Hepatocyte (in vitro differentiated cells): Measurements from ENCODE around the gene RHOT1. TPM values are rescaled to one million over a fixed set of nuclear protein-coding genes. Genes with fewer than 3 reads are reported as not detected.

Experiments
- DNase-seq: peaks from one replicate; pipeline ENCODE4 v3.0.0-alpha.2; 2016; ENCODE audit warnings: low spot score
- H2AFZ ChIP-seq: fragments of 200-600 bp; sonication (generic); 2 replicates; pipeline ENCODE4 v1.6.0; 2016; ENCODE audit warnings: antibody characterized with exemption, mild to moderate bottlenecking
- H3K27ac ChIP-seq: fragments of 200-600 bp; sonication (generic); 2 replicates; pipeline ENCODE4 v1.5.1; 2016; ENCODE audit warnings: mild to moderate bottlenecking
- H3K27me3 ChIP-seq: fragments of 200-600 bp; sonication (generic); 2 replicates; pipeline ENCODE4 v1.6.1; 2016
- H3K36me3 ChIP-seq: fragments of 200-600 bp; sonication (generic); replicated peaks from 2 replicates; pipeline ENCODE4 v1.5.1; 2016; ENCODE audit warnings: low read depth; ENCODE audit not compliant: insufficient read depth
- H3K4me1 ChIP-seq: fragments of 200-600 bp; sonication (generic); 2 replicates; pipeline ENCODE4 v1.5.1; 2016; ENCODE audit warnings: mild to moderate bottlenecking, moderate library complexity; ENCODE audit not compliant: insufficient read depth
- H3K4me2 ChIP-seq: fragments of 200-600 bp; sonication (generic); 2 replicates; pipeline ENCODE4 v1.6.0; 2016
- H3K4me3 ChIP-seq: fragments of 200-600 bp; sonication (generic); 2 replicates; pipeline ENCODE4 v1.5.1; 2016; ENCODE audit warnings: mild to moderate bottlenecking
- H3K79me2 ChIP-seq: fragments of 200-600 bp; sonication (generic); 2 replicates; pipeline ENCODE4 v1.6.0; 2017; ENCODE audit warnings: mild to moderate bottlenecking
- H3K9me2 ChIP-seq: fragments of 200-600 bp; sonication (generic); replicated peaks from 2 replicates; pipeline ENCODE4 v1.6.0; 2017; ENCODE audit warnings: mild to moderate bottlenecking; ENCODE audit not compliant: insufficient read depth
- H3K9me3 ChIP-seq: fragments of 200-600 bp; sonication (generic); 2 replicates; pipeline ENCODE4 v1.5.1; 2016; ENCODE audit warnings: low read depth, mild to moderate bottlenecking
- H4K20me1 ChIP-seq: fragments of 200-600 bp; sonication (generic); 2 replicates; pipeline ENCODE4 v1.6.0; 2016; ENCODE audit warnings: mild to moderate bottlenecking; ENCODE audit not compliant: insufficient read depth, poor library complexity, severe bottlenecking
- EZH2 ChIP-seq: fragments of 200-600 bp; sonication (generic); IDR thresholded peaks from 2 replicates; pipeline ENCODE4 v1.6.1; 2016; ENCODE audit warnings: antibody characterized with exemption, mild to moderate bottlenecking, borderline replicate concordance
- EZH2phosphoT487 ChIP-seq: fragments of 200-600 bp; sonication (generic); IDR thresholded peaks from one replicate; pipeline ENCODE4 v1.6.1; 2018; ENCODE audit warnings: antibody characterized with exemption, mild to moderate bottlenecking, low read depth, moderate library complexity; ENCODE audit not compliant: unreplicated experiment, severe bottlenecking
- WGBS: methylation state at CpG from one replicate; pipeline ENCODE4 v1.1.6; 2016; ENCODE audit warnings: low lambda C conversion rate; ENCODE audit errors: missing lambda C conversion rate; 5-methylcytosine and 5-hydroxymethylcytosine counted together
- polyA plus RNA-seq: library from polyadenylated mRNA; unstranded; fragments of >200 nt; fragmentation: Nextera tagmentation; extraction: Ambion mirVana; gene quantifications from 2 replicates; pipeline ENCODE4 v1.2.1, GENCODE V29; 2016
- total RNA-seq: library from RNA; depleted of rRNA; stranded (reverse); fragments of >200 nt; gene quantifications from 2 replicates; pipeline ENCODE4 v1.2.3, GENCODE V29; 2014
- TF ChIP-seq, protein P1 (sequence below): fragments of 200-600 bp; sonication (generic); IDR thresholded peaks from 2 replicates; pipeline ENCODE4 v1.5.1; 2016; ENCODE audit warnings: antibody characterized with exemption, mild to moderate bottlenecking; ENCODE audit not compliant: poor library complexity

The RHOT1 gene
- total and polyA plus RNA-seq, 2 experiments from 2014 or later: 22.6 to 38.4 TPM

DNA sequence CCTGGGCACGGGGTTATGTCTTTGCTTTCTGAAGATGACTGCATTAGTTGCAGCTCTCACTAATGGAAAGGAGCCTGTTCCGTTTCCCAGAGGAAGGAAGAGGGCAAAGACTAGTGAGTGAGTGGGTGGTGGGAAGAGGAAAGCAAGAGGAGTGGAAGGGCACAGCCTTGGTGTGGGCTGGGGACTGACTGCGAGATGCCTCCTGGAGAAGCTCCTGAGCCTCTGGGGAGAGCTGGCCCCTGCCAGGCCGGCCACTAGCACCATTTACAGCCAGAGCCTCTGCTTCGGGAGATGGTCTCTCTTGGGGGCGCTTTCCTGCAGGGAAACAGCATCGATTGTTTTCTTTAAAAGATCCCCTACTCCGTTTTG, 122.5 kb downstream of the RHOT1 start:
- H3K36me3 ChIP-seq: no peaks in the 10 kb centered on the region
- H3K4me1 ChIP-seq: peaks cover 8% of the 10 kb centered on the region
- H3K79me2 ChIP-seq: no peaks in the 10 kb centered on the region
- no peaks in the 10 kb centered on the region for H3K9me2 ChIP-seq
- DNase-seq: no peak
- H2AFZ ChIP-seq: no peak overlapping the region
- H3K4me2 ChIP-seq: peak overlapping the region; percentile 77
- H3K27me3 ChIP-seq: peaks cover 79% of the 10 kb centered on the region
- H3K9me3 ChIP-seq: no peaks in the 10 kb centered on the region
- TF ChIP-seq EZH2 (no peak), EZH2phosphoT487 (no peak)
- TF ChIP-seq, protein P1, sequence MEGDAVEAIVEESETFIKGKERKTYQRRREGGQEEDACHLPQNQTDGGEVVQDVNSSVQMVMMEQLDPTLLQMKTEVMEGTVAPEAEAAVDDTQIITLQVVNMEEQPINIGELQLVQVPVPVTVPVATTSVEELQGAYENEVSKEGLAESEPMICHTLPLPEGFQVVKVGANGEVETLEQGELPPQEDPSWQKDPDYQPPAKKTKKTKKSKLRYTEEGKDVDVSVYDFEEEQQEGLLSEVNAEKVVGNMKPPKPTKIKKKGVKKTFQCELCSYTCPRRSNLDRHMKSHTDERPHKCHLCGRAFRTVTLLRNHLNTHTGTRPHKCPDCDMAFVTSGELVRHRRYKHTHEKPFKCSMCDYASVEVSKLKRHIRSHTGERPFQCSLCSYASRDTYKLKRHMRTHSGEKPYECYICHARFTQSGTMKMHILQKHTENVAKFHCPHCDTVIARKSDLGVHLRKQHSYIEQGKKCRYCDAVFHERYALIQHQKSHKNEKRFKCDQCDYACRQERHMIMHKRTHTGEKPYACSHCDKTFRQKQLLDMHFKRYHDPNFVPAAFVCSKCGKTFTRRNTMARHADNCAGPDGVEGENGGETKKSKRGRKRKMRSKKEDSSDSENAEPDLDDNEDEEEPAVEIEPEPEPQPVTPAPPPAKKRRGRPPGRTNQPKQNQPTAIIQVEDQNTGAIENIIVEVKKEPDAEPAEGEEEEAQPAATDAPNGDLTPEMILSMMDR: no peak
- no peaks in the 10 kb centered on the region for H4K20me1 ChIP-seq
- H3K27ac ChIP-seq: no peak overlapping the region
- H3K4me3 ChIP-seq: no peak overlapping the region
- 17% methylated on average over 8 of the region's 8 CpGs for WGBS

DNA sequence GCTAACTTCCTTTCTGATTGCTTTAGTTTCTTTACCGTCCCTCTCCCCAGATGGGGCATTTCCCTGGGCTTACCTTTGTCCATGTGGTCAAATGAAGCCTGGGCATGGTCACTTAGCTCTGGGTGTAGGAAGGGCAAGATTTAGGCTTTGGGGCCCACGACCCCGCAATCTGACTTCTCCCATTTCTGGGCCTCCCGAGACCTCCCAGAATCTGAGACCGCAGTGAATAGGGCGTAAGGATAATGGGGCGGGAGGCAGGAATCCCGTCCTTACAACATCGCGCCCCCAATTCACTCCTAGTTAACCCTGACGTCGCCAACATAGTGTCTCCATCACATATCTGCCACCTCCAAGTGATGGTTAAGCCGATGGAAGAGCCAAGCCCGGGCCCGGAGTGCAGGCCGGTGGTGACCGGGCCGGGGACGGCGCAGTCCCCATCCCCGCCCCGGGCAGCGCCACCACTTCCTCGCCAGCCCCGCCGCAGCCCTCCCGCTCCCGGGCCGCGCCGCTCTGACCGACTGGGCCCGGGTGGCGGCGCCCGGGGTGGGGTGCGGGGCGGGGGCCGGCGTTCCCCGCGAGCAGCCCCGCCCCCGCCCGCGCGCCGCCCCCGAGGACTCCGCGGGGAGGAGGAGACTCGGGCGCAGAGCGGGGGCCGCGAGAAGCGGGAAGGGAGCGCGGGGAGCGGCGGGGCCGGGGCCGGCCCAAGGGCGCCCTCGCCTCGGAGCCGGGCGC, 123.1 kb downstream of the RHOT1 start, which contains the start of gene RHBDL3:
TSS of gene RHBDL3 (plus strand) at position 641 of the 732 bp plus-strand sequence. CDS start 358 bp downstream, outside the sequence.
- 3% methylated on average over 22 of the region's 68 CpGs for WGBS
- Histone ChIP-seq H3K9me2 (no peaks in the 10 kb centered on the region), H3K79me2 (no peaks in the 10 kb centered on the region), H3K9me3 (no peaks in the 10 kb centered on the region), H3K4me3 (peak within 1 kb of the TSS; percentile 52), H3K4me2 (peak within 1 kb of the TSS; percentile 98), H4K20me1 (no peaks in the 10 kb centered on the region), H3K4me1 (peaks cover 8% of the 10 kb centered on the region), H3K27me3 (peaks cover 84% of the 10 kb centered on the region), H3K27ac (no peak within 1 kb of the TSS), H3K36me3 (no peaks in the 10 kb centered on the region), H2AFZ (peak within 1 kb of the TSS; percentile 35)
- DNase-seq: no peak
- TF ChIP-seq, protein P1: no peak
- peak; percentile 41 for TF ChIP-seq EZH2phosphoT487
- peak; percentile 67 for TF ChIP-seq EZH2

DNA sequence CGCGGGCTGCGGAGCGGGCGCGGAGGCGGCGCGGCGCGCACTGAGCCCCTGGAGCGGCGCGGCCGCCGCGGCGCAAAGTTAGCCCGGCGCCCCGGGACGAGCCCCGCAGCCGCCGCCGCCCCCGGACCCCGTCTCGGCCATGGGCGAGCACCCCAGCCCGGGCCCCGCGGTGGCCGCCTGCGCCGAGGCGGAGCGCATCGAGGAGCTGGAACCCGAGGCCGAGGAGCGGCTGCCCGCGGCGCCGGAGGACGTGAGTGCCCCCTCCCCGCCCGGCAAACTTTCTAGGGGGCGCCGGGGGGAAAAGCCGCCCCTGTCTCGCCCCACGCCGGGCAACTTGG, 123.7 kb downstream of the RHOT1 start:
- Histone ChIP-seq H3K27me3 (peaks cover 90% of the 10 kb centered on the region), H2AFZ (peak overlapping the region; percentile 35), H3K27ac (no peak overlapping the region), H3K79me2 (no peaks in the 10 kb centered on the region), H3K4me1 (peaks cover 8% of the 10 kb centered on the region), H3K9me3 (no peaks in the 10 kb centered on the region), H4K20me1 (no peaks in the 10 kb centered on the region), H3K4me2 (peak overlapping the region; percentile 98), H3K9me2 (no peaks in the 10 kb centered on the region), H3K36me3 (no peaks in the 10 kb centered on the region), H3K4me3 (peak overlapping the region; percentile 52)
- TF ChIP-seq EZH2: no peak
- TF ChIP-seq, protein P1: no peak
- 1% methylated on average over 16 of the region's 55 CpGs for WGBS
- no peak for DNase-seq
